CD4-positive, CD25-positive, alpha-beta regulatory T cell (primary cell): ENCODE data around the gene TRIOBP. TPM values are rescaled to one million over a fixed set of nuclear protein-coding genes. Genes with fewer than 3 reads are reported as not detected.
"Not testable (repeated sequence)": the region's sequence is repeated elsewhere in the genome, so short reads cannot be mapped to it uniquely, and the experiment has no call there.

ENCODE experiments used
- ATAC-seq, 2 donors: fragments of 150-1000 bp; cut with Tn5 transposase; one replicate each; pipeline ENCODE4 v1.10.0; 2021; ENCODE audit warnings: low read depth in 2 of 2, moderate number of reproducible peaks in 2 of 2, moderate library complexity in 1 of 2
- DNase-seq, 3 donors: peaks; one replicate each; pipeline versions ENCODE4 v3.0.0 to v3.0.0-alpha.2; 2012 to 2022; ENCODE audit warnings: mixed read lengths in 1 of 3
- H3K27ac ChIP-seq: one replicate; pipeline ENCODE4 v1.7.0; 2013; ENCODE audit warnings: mild to moderate bottlenecking, low read length; ENCODE audit not compliant: insufficient read depth, poor library complexity, severe bottlenecking
- H3K27me3 ChIP-seq: one replicate; pipeline ENCODE4 v1.7.0; 2013; ENCODE audit warnings: low read length; ENCODE audit not compliant: control insufficient read depth, insufficient read depth
- H3K36me3 ChIP-seq: one replicate; pipeline ENCODE4 v1.7.0; 2013; ENCODE audit warnings: mild to moderate bottlenecking, low read length, moderate library complexity; ENCODE audit not compliant: control insufficient read depth, insufficient read depth
- H3K4me1 ChIP-seq: 2 replicates; pipeline ENCODE4 v1.7.0; 2013; ENCODE audit warnings: mild to moderate bottlenecking, low read length; ENCODE audit not compliant: insufficient read depth, control insufficient read depth, poor library complexity, severe bottlenecking
- H3K4me3 ChIP-seq: one replicate; pipeline ENCODE4 v1.7.0; 2013; ENCODE audit warnings: low read depth, mild to moderate bottlenecking, low read length, moderate library complexity
- H3K9me3 ChIP-seq, 2 experiments: 1 replicate in 1 of 2; 2 replicates in 1 of 2; pipeline ENCODE4 v1.7.0; 2013; ENCODE audit warnings: low read length in 2 of 2, mild to moderate bottlenecking in 1 of 2, moderate library complexity in 1 of 2; ENCODE audit not compliant: control insufficient read depth in 2 of 2
- H3K27ac Mint-ChIP-seq, 3 donors: one replicate each; pipeline ENCODE4 v1.8.0; 2020 to 2022; ENCODE audit warnings: mild to moderate bottlenecking in 3 of 3, mixed read lengths in 3 of 3, moderate library complexity in 2 of 3
- H3K27me3 Mint-ChIP-seq: one replicate; pipeline ENCODE4 v1.8.0; 2022; ENCODE audit warnings: mild to moderate bottlenecking, mixed read lengths
- H3K36me3 Mint-ChIP-seq: one replicate; pipeline ENCODE4 v1.8.0; 2020; ENCODE audit warnings: mixed read lengths
- H3K4me1 Mint-ChIP-seq, 4 donors: one replicate each; pipeline ENCODE4 v1.8.0; 2020 to 2022; ENCODE audit warnings: mixed read lengths in 4 of 4, mild to moderate bottlenecking in 1 of 4
- H3K4me3 Mint-ChIP-seq, 4 donors: one replicate each; pipeline ENCODE4 v1.8.0; 2020 to 2022; ENCODE audit warnings: mild to moderate bottlenecking in 4 of 4, mixed read lengths in 4 of 4, moderate library complexity in 3 of 4
- H3K9me3 Mint-ChIP-seq, 7 donors: one replicate each; pipeline ENCODE4 v1.8.0; 2020 to 2022; ENCODE audit warnings: mixed read lengths in 7 of 7, mild to moderate bottlenecking in 3 of 7, moderate library complexity in 2 of 7
- polyA plus RNA-seq, 4 donors: library from polyadenylated mRNA; unstranded; fragments of 300-500 nt; fragmentation: Illumina TruSeq; gene quantifications; one replicate each; pipeline ENCODE4 v1.2.3, GENCODE V29; 2021
- total RNA-seq: library from RNA; stranded (reverse); gene quantifications from one replicate; pipeline ENCODE4 v1.2.3, GENCODE V29; 2022

The TRIOBP gene
- total and polyA plus RNA-seq, 5 donors from 2014 or later: 10.9 to 24.8 (median 14.0) TPM

DNA sequence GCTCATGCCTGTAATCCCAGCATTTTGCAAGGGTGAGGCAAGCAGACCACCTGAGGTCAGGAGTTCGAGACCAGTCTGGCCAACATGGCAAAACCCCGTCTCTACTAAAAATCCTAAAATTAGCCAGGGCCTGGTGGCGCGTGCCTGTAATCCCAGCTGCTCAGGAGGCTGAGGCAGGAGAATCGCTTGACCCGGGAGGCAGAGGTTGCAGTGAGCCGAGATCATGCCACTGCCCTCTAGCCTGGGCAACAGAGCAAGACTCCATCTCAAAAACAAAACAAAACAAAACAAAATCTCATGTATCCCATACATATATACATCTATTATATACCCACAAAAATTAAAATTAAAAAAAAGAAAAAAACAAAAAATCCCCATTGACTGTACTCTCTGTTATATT, 100.4 kb downstream of the TRIOBP start:
- not testable (repeated sequence) for H3K4me1 Mint-ChIP-seq, H3K9me3 ChIP-seq

DNA sequence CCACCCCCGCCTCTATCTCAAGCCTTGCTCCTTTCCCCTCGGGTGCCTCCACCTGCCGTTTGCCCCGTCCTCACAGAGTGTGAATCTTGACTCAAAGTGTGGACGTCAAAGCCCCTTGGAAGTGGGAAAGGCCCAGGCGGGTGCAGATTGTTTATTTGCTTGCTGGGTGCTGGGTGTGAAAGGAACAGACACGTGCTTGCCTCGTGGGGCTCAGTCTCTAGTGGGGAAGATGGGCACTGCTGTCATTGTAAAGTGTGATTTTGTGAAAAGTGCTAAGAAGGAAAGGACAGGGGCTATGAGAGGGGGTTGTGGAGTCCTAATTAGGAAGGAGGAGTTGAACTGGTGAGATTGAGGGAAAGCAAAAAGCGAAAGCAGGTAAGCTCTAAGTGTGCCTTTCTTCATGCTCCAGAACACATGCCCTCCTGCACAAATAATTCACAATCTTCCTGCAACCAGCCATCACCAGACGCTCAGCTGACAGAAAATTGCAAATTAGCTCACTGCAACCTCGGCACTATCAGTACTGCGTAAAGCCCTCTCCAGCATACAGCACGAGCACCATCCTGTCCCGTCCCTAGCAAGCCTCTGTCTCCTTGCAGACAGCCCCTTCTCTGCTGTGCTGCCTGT, 101.1 kb downstream of the TRIOBP start:
- Histone ChIP-seq H3K27ac (no peak overlapping the region), H3K4me1 (peaks cover 11% of the 10 kb centered on the region), H3K27me3 (no peaks in the 10 kb centered on the region), H3K9me3 (no peaks in the 10 kb centered on the region), H3K36me3 (no peaks in the 10 kb centered on the region), H3K4me3 (no peak overlapping the region)
- Mint-ChIP-seq H3K4me3 (no peak overlapping the region), H3K27ac (no peak overlapping the region), H3K27me3 (peaks cover 26% of the 10 kb centered on the region), H3K9me3 (peaks cover 0 to 2% (median 0%) of the 10 kb centered on the region in 7 donors), H3K36me3 (no peaks in the 10 kb centered on the region), H3K4me1 (peaks cover 0 to 10% (median 2%) of the 10 kb centered on the region in 4 donors)
- ATAC-seq: no peak
- no peak for DNase-seq

More for the DNA sequence above, 100.4 kb downstream of the TRIOBP start:
- not testable (repeated sequence) for ATAC-seq, H3K27me3 ChIP-seq, H3K4me3 ChIP-seq, H3K36me3 Mint-ChIP-seq, H3K4me1 ChIP-seq, H3K27ac ChIP-seq, H3K9me3 Mint-ChIP-seq, DNase-seq, H3K4me3 Mint-ChIP-seq, H3K36me3 ChIP-seq, H3K27ac Mint-ChIP-seq
- peaks cover 20% of the 10 kb centered on the region for H3K27me3 Mint-ChIP-seq

DNA sequence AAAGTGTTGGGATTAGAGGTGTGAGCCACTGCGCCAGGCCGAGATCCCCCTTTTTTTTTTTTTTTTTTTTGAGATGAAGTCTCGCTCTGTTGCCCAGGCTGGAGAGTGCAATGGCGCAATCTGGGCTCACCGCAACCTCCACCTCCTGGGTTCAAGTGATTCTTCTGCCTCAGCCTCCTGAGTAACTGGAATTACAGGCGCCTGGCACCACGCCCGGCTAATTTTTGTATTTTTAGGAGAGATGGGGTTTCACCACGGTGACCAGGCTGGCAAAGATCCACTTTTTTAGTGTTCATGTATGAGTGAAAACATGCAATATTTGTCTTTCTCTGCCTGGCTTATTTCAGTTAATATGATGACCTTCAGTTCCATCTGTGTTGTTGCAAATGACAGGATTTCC, 103.1 kb downstream of the TRIOBP start:
- Mint-ChIP-seq H3K4me1 (peaks cover 0 to 23% (median 8%) of the 10 kb centered on the region in 4 donors), H3K27me3 (peaks cover 41% of the 10 kb centered on the region)
- ATAC-seq, H3K27me3 ChIP-seq, H3K36me3 Mint-ChIP-seq, DNase-seq, H3K9me3 ChIP-seq, H3K27ac ChIP-seq, H3K36me3 ChIP-seq, H3K27ac Mint-ChIP-seq, H3K9me3 Mint-ChIP-seq, H3K4me3 Mint-ChIP-seq, H3K4me3 ChIP-seq: not testable (repeated sequence)
- peaks cover 20% of the 10 kb centered on the region for H3K4me1 ChIP-seq

DNA sequence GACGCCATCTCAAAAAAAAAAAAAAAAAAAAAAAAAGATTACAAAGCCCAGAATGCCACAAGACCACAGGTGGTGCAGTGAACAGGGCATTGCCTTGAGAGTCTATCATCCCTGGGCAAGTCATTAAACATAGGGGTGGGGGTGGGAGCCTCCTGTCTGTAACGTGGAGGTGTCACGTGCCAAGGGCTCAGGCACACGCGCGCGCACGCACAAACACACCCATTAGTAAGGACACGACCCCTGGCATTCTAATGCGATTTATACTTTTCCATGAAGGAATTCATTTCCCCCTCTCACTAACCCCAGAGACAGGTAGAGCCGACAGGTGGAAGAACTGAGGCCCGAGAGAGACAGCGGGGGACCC, 105.1 kb downstream of the TRIOBP start:
- Mint-ChIP-seq H3K27ac (no peak overlapping the region), H3K36me3 (no peaks in the 10 kb centered on the region), H3K4me1 (peaks cover 11 to 37% (median 18%) of the 10 kb centered on the region in 4 donors), H3K9me3 (peaks cover 0 to 3% (median 0%) of the 10 kb centered on the region in 7 donors), H3K27me3 (peaks cover 59% of the 10 kb centered on the region), H3K4me3 (peak overlapping the region in 3 of 4 donors; percentile 67 to 83 (median 70))
- H3K4me1 ChIP-seq: peaks cover 31% of the 10 kb centered on the region
- H3K27ac ChIP-seq: no peak overlapping the region
- H3K4me3 ChIP-seq: no peak overlapping the region
- H3K9me3 ChIP-seq: no peaks in the 10 kb centered on the region
- peaks cover 10% of the 10 kb centered on the region for H3K27me3 ChIP-seq
- H3K36me3 ChIP-seq: no peaks in the 10 kb centered on the region
- no peak for ATAC-seq
- no peak for DNase-seq

DNA sequence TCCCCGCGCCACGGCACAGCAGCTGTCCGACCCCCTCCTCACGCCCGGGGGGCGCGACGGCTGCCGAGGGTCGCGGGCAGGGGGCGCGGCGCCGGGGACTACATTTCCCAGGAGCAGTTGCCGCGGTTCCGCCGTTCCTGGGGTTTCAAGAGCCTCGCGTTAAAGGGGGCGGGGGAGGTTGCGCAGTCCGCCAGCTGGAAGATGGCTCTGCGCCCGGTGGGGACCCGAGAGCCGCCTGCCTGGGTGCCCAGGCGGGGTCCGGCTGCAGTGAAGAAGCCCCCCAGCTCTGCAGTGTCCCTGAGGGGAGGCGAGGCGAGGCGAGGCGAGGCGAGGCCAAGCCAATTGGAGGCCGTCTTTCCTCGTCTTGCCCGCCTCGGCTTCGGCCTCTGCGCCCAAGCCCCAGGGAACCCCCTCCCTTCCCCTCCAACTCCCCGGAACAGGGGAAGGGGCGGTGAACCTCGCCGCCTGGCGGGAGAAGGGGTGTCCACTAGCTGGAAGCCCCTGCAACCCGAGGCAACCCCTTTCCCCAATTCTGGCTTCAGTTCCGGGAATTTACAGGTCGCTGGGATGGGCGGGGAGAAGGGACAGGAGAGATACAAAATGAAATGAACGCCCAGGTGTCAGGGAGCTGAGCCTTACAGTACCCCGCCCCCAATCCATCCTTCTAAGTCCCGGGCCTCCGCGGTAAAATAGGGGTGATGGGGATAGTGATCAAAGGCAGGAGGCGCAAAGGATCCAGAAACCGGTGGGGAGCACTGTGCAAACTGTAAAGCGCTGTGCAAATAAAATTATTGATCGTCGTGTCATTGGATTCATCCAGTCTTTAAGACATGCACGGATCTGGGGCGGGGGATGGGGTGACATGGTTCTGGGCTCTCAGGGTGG, 105.7 kb downstream of the TRIOBP start:
- no peaks in the 10 kb centered on the region for H3K36me3 Mint-ChIP-seq
- Histone ChIP-seq H3K27ac (no peak overlapping the region), H3K36me3 (no peaks in the 10 kb centered on the region), H3K4me3 (peak overlapping the region; percentile 19), H3K9me3 (no peaks in the 10 kb centered on the region), H3K27me3 (peaks cover 10% of the 10 kb centered on the region), H3K4me1 (peaks cover 37% of the 10 kb centered on the region)
- DNase-seq (no peak), ATAC-seq (no peak)
- peaks cover 11 to 44% (median 20%) of the 10 kb centered on the region in 4 donors for H3K4me1 Mint-ChIP-seq
- H3K27ac Mint-ChIP-seq: no peak overlapping the region
- peaks cover 65% of the 10 kb centered on the region for H3K27me3 Mint-ChIP-seq
- H3K4me3 Mint-ChIP-seq: peak overlapping the region; percentile 59 to 82 (median 71)
- H3K9me3 Mint-ChIP-seq: peaks cover 0 to 3% (median 0%) of the 10 kb centered on the region in 7 donors

DNA sequence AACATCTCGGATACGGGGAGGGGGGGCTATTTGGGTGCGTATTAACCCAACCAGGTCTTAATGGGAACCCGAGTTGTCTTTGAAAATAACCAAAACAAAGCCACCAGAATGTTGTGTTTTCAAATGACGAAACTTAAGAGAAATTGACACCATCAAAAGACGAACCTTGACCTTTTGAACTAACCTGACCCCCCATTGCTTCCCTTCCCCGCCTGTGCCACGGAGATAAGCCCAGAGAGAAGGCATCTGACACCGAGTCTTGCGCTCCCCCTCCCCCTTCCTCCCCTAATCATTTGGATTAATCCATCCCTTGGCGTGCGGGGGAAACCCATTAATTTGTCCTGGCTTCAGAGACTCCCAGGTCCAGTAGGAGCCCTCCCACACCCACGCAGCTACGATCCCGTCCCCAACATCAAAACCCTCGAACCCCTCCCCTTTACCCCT, 106.4 kb downstream of the TRIOBP start:
- H3K4me3 Mint-ChIP-seq: peak overlapping the region; percentile 59 to 82 (median 71)
- Histone ChIP-seq H3K27ac (no peak overlapping the region), H3K9me3 (no peaks in the 10 kb centered on the region), H3K4me3 (no peak overlapping the region), H3K27me3 (peaks cover 10% of the 10 kb centered on the region), H3K4me1 (peaks cover 44% of the 10 kb centered on the region), H3K36me3 (no peaks in the 10 kb centered on the region)
- H3K27me3 Mint-ChIP-seq: peaks cover 71% of the 10 kb centered on the region
- peaks cover 12 to 45% (median 22%) of the 10 kb centered on the region in 4 donors for H3K4me1 Mint-ChIP-seq
- H3K36me3 Mint-ChIP-seq: no peaks in the 10 kb centered on the region
- H3K27ac Mint-ChIP-seq: no peak overlapping the region
- no peak for DNase-seq
- ATAC-seq: no peak
- peaks cover 0 to 3% (median 0%) of the 10 kb centered on the region in 7 donors for H3K9me3 Mint-ChIP-seq

DNA sequence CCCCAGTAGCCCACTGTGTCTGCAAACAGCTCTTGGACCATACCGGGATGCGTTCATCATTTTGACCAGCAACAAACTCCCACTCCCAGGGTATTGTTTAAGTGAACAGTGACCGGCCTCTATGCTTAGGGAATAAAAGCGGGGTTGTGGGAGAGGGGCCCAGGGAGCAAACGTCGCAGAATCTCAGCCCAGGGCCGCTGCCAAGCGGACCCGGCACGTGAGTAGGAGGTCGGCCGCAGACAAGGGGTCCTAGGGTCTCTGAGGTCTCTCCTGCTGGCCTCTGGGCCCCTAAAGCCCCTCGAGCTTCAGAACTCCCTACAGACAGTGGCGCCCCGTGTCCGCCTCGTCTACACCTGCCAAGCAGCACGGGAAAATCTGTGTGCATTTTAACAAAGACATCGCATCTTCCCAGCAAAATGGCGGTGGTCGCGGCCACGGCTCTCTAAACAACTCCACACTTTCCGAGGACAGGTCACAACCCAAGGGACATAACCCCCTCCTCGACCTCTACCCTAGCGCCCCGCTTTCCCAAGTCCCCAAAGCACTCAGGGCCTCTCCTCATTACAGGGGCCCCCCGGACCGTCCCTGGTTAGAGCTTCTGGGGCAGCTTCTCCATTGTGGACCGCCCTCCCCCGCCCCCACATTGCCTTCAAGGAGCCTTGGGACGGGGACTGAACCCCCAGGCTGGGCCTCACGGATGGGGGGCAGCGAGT, 106.9 kb downstream of the TRIOBP start:
- peaks cover 49% of the 10 kb centered on the region for H3K4me1 ChIP-seq
- Mint-ChIP-seq H3K4me3 (peak overlapping the region; percentile 62 to 75 (median 66)), H3K9me3 (peaks cover 0 to 3% (median 0%) of the 10 kb centered on the region in 7 donors), H3K27ac (no peak overlapping the region), H3K4me1 (peaks cover 14 to 50% (median 24%) of the 10 kb centered on the region in 4 donors), H3K36me3 (no peaks in the 10 kb centered on the region), H3K27me3 (peaks cover 76% of the 10 kb centered on the region)
- no peak for ATAC-seq
- no peaks in the 10 kb centered on the region for H3K36me3 ChIP-seq
- no peak overlapping the region for H3K27ac ChIP-seq
- peaks cover 10% of the 10 kb centered on the region for H3K27me3 ChIP-seq
- no peak overlapping the region for H3K4me3 ChIP-seq
- H3K9me3 ChIP-seq: no peaks in the 10 kb centered on the region
- DNase-seq: no peak
